SKM-1 treated with dmso at 0.1 percent for 144 hours (cell line): ENCODE data around the gene PSMB4.
"Not testable (repeated sequence)": the region's sequence is repeated elsewhere in the genome, so short reads cannot be mapped to it uniquely, and the experiment has no call there.

Experiments
- DNase-seq: peaks from one replicate; lab custom pipeline; 2025; ENCODE audit not compliant: unreplicated experiment; lab: John Stamatoyannopoulos, UW

Gene PSMB4

GRCh38 chr1:151399324-151400171 is at the start of gene PSMB4:
Gene PSMB4 (plus strand): TSS chr1:151399573. CDS start chr1:151399588, 15 bp downstream.
- peak; percentile 99 for DNase-seq

GRCh38 chr1:151350323-151350722 is 49.0 kb upstream of the PSMB4 start:
- not testable (repeated sequence) for DNase-seq

GRCh38 chr1:151352021-151352718 is 47.2 kb upstream of the PSMB4 start:
- DNase-seq, result no peak

- peak; percentile 28 for DNase-seq
These were observed 42.7 kb upstream of the PSMB4 start for GRCh38 chr1:151356696-151357095.

GRCh38 chr1:151361883-151362282 is 37.5 kb upstream of the PSMB4 start:
- DNase-seq, result peak; percentile 18

- no peak for DNase-seq
These were observed 36.8 kb upstream of the PSMB4 start for GRCh38 chr1:151362308-151363155.

- DNase-seq, result no peak
These were observed 34.4 kb upstream of the PSMB4 start for GRCh38 chr1:151364996-151365395.

GRCh38 chr1:151367658-151368392 is 31.5 kb upstream of the PSMB4 start:
- DNase-seq, result no peak

GRCh38 chr1:151368393-151369301 is 30.7 kb upstream of the PSMB4 start:
- no peak for DNase-seq

GRCh38 chr1:151369302-151369610 is 30.1 kb upstream of the PSMB4 start:
- DNase-seq, result no peak

GRCh38 chr1:151369621-151370048 is 29.7 kb upstream of the PSMB4 start:
- no peak for DNase-seq

- peak; percentile 84 for DNase-seq
These were observed 29.0 kb upstream of the PSMB4 start for GRCh38 chr1:151370211-151370911.

- no peak for DNase-seq
These were observed 27.9 kb upstream of the PSMB4 start for GRCh38 chr1:151371370-151372057.

GRCh38 chr1:151372058-151372934 is 27.1 kb upstream of the PSMB4 start, which contains the start of gene SELENBP1:
Gene SELENBP1 (minus strand): TSS chr1:151372705. CDS start chr1:151372641, 64 bp downstream.
- no peak for DNase-seq

GRCh38 chr1:151373196-151373595 is 26.2 kb upstream of the PSMB4 start:
- DNase-seq, result no peak

GRCh38 chr1:151377150-151377884 is 22.1 kb upstream of the PSMB4 start:
- no peak for DNase-seq

- no peak for DNase-seq
These were observed 14.8 kb upstream of the PSMB4 start for GRCh38 chr1:151384584-151384983.
